ENCODE measurements around the gene PBX1. TPM values are rescaled to one million over a fixed set of nuclear protein-coding genes. Genes with fewer than 3 reads are reported as not detected.

Gene PBX1
- total RNA-seq, 3 donors from 2014 or later (not counting 1 experiment from before 2014, with no cell fraction given): 0.54 to 3.5 (median 1.4) TPM

GRCh38 chr1:164694505-164694904 is 135.5 kb downstream of the PBX1 start:
- Histone ChIP-seq H3K36me3 (ENCODE audit: control insufficient read depth, insufficient read depth, low read length) (no peaks in the 10 kb centered on the region), H3K4me1 (ENCODE audit: control insufficient read depth, insufficient read depth, low read length) (no peaks in the 10 kb centered on the region), H3K27me3 (ENCODE audit: control insufficient read depth, insufficient read depth, low read length) (no peaks in the 10 kb centered on the region), H3K9me3 (ENCODE audit: control insufficient read depth, insufficient read depth, low read length) (no peaks in the 10 kb centered on the region), H3K4me3 (ENCODE audit: low read length) (no peak overlapping the region), H3K27ac (ENCODE audit: low read length) (no peak overlapping the region)
- Mint-ChIP-seq H3K27me3 (ENCODE audit: low read depth in 2 of 2) (peaks cover 3 to 22% of the 10 kb centered on the region in 2 donors), H3K4me1 (no peaks in the 10 kb centered on the region), H3K27ac (no peak overlapping the region), H3K36me3 (no peaks in the 10 kb centered on the region), H3K9me3 (no peaks in the 10 kb centered on the region), H3K4me3 (no peak overlapping the region)
- no peak for ATAC-seq
- intact Hi-C loops (cut with micrococcal nuclease): no loop called here
- DNase-seq: no peak
- 89% methylated on average over 2 of the region's 2 CpGs for WGBS (ENCODE audit: insufficient coverage)
- TF ChIP-seq, protein P1, sequence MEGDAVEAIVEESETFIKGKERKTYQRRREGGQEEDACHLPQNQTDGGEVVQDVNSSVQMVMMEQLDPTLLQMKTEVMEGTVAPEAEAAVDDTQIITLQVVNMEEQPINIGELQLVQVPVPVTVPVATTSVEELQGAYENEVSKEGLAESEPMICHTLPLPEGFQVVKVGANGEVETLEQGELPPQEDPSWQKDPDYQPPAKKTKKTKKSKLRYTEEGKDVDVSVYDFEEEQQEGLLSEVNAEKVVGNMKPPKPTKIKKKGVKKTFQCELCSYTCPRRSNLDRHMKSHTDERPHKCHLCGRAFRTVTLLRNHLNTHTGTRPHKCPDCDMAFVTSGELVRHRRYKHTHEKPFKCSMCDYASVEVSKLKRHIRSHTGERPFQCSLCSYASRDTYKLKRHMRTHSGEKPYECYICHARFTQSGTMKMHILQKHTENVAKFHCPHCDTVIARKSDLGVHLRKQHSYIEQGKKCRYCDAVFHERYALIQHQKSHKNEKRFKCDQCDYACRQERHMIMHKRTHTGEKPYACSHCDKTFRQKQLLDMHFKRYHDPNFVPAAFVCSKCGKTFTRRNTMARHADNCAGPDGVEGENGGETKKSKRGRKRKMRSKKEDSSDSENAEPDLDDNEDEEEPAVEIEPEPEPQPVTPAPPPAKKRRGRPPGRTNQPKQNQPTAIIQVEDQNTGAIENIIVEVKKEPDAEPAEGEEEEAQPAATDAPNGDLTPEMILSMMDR (IDR thresholded peaks at IDR 0.05): no peak

- no peak overlapping the region for H3K4me3 ChIP-seq (ENCODE audit: low read length)
- H3K36me3 ChIP-seq (ENCODE audit: control insufficient read depth, insufficient read depth, low read length): no peaks in the 10 kb centered on the region
- H3K36me3 Mint-ChIP-seq: no peaks in the 10 kb centered on the region
- no peaks in the 10 kb centered on the region for H3K4me1 ChIP-seq (ENCODE audit: control insufficient read depth, insufficient read depth, low read length)
- no peaks in the 10 kb centered on the region for H3K27me3 ChIP-seq (ENCODE audit: control insufficient read depth, insufficient read depth, low read length)
- ATAC-seq (no peak), DNase-seq (no peak)
- H3K9me3 ChIP-seq (ENCODE audit: control insufficient read depth, insufficient read depth, low read length): no peaks in the 10 kb centered on the region
- TF ChIP-seq, protein P1 (IDR thresholded peaks at IDR 0.05): no peak
- intact Hi-C loops (cut with micrococcal nuclease): no loop called here
- peaks cover 8 to 31% of the 10 kb centered on the region in 2 donors for H3K27me3 Mint-ChIP-seq (ENCODE audit: low read depth in 2 of 2)
- H3K4me3 Mint-ChIP-seq: no peak overlapping the region
- H3K27ac Mint-ChIP-seq: no peak overlapping the region
- no peak overlapping the region for H3K27ac ChIP-seq (ENCODE audit: low read length)
- WGBS (ENCODE audit: insufficient coverage): 89% methylated on average over 5 of the region's 5 CpGs
- H3K9me3 Mint-ChIP-seq: no peaks in the 10 kb centered on the region
- no peaks in the 10 kb centered on the region for H3K4me1 Mint-ChIP-seq
These were observed 137.1 kb downstream of the PBX1 start for GRCh38 chr1:164695956-164696665.

GRCh38 chr1:164699815-164700491 is 141.0 kb downstream of the PBX1 start:
- H3K27ac Mint-ChIP-seq: no peak overlapping the region
- H3K27ac ChIP-seq (ENCODE audit: low read length): no peak overlapping the region
- no peaks in the 10 kb centered on the region for H3K9me3 Mint-ChIP-seq
- intact Hi-C loops (cut with micrococcal nuclease): no loop called here
- H3K4me1 Mint-ChIP-seq: no peaks in the 10 kb centered on the region
- H3K9me3 ChIP-seq (ENCODE audit: control insufficient read depth, insufficient read depth, low read length): no peaks in the 10 kb centered on the region
- H3K4me1 ChIP-seq (ENCODE audit: control insufficient read depth, insufficient read depth, low read length): no peaks in the 10 kb centered on the region
- ATAC-seq (no peak), DNase-seq (no peak)
- H3K27me3 ChIP-seq (ENCODE audit: control insufficient read depth, insufficient read depth, low read length): no peaks in the 10 kb centered on the region
- no peaks in the 10 kb centered on the region for H3K36me3 ChIP-seq (ENCODE audit: control insufficient read depth, insufficient read depth, low read length)
- WGBS (ENCODE audit: insufficient coverage): 92% methylated on average over 17 of the region's 17 CpGs
- TF ChIP-seq, protein P1 (IDR thresholded peaks at IDR 0.05): no peak
- H3K4me3 ChIP-seq (ENCODE audit: low read length): no peak overlapping the region
- H3K4me3 Mint-ChIP-seq: no peak overlapping the region
- peaks cover 13 to 48% of the 10 kb centered on the region in 2 donors for H3K27me3 Mint-ChIP-seq (ENCODE audit: low read depth in 2 of 2)
- H3K36me3 Mint-ChIP-seq: no peaks in the 10 kb centered on the region
